Stimulated activated CD4-positive, alpha-beta T cell treated with anti-CD3 and anti-CD28 coated beads, TNF-alpha, amount 100 ng/mL, for 48 hours (primary cell): ENCODE data around the gene GDI2.
"Not testable (repeated sequence)": the region's sequence is repeated elsewhere in the genome, so short reads cannot be mapped to it uniquely, and the experiment has no call there.

Experiments used
- DNase-seq, 3 donors: peaks; one replicate each; pipeline ENCODE4 v3.0.0-alpha.2; 2020; ENCODE audit warnings: low read depth in 3 of 3

Gene GDI2

GRCh38 chr10:5828725-5829124 is 15.5 kb upstream of the GDI2 start:
- DNase-seq = no peak

- DNase-seq = no peak
These were observed 14.6 kb upstream of the GDI2 start for GRCh38 chr10:5827841-5828240.

- DNase-seq = not testable (repeated sequence)
These were observed 13.3 kb upstream of the GDI2 start for GRCh38 chr10:5826511-5826910.

- no peak for DNase-seq
These were observed 5.7 kb upstream of the GDI2 start for GRCh38 chr10:5818894-5819293.

GRCh38 chr10:5818048-5818331 is 4.8 kb upstream of the GDI2 start:
- no peak for DNase-seq

GRCh38 chr10:5817322-5818047 is 4.3 kb upstream of the GDI2 start:
- no peak for DNase-seq

GRCh38 chr10:5816170-5816569 is 2.9 kb upstream of the GDI2 start:
- no peak for DNase-seq

- no peak for DNase-seq
These were observed 1.2 kb upstream of the GDI2 start for GRCh38 chr10:5814110-5815107.

GRCh38 chr10:5813091-5813340 is 218 bp downstream of the GDI2 start:
- no peak for DNase-seq

- DNase-seq = peak in 2 of 3 donors; percentile 10 to 31
These were observed 747 bp downstream of the GDI2 start for GRCh38 chr10:5812283-5813090.

GRCh38 chr10:5811387-5811821 is 1.8 kb downstream of the GDI2 start:
- no peak for DNase-seq

GRCh38 chr10:5810225-5810624 is 3.0 kb downstream of the GDI2 start:
- DNase-seq = no peak

- DNase-seq = no peak
These were observed 3.6 kb downstream of the GDI2 start for GRCh38 chr10:5809527-5810154.

GRCh38 chr10:5808783-5809392 is 4.3 kb downstream of the GDI2 start:
- DNase-seq = not testable (repeated sequence)

GRCh38 chr10:5806745-5807144 is 6.5 kb downstream of the GDI2 start:
- no peak for DNase-seq

- DNase-seq = no peak
These were observed 7.5 kb downstream of the GDI2 start for GRCh38 chr10:5805711-5806110.

- DNase-seq = no peak
These were observed 8.0 kb downstream of the GDI2 start for GRCh38 chr10:5805260-5805659.

- DNase-seq = no peak
These were observed 8.8 kb downstream of the GDI2 start for GRCh38 chr10:5804386-5804785.

GRCh38 chr10:5800782-5801181 is 12.5 kb downstream of the GDI2 start:
- DNase-seq = no peak

- no peak for DNase-seq
These were observed 19.0 kb downstream of the GDI2 start for GRCh38 chr10:5794236-5794635.

GRCh38 chr10:5789626-5790025 is 23.6 kb downstream of the GDI2 start:
- no peak for DNase-seq

GRCh38 chr10:5788969-5789368 is 24.3 kb downstream of the GDI2 start:
- no peak for DNase-seq
